CD14-positive monocyte (primary cell): ENCODE data around the gene NEMP2. TPM values are rescaled to one million over a fixed set of nuclear protein-coding genes. Genes with fewer than 3 reads are reported as not detected.
A peak's percentile ranks its signal among the peaks of the same experiment; 100 is the strongest.

ENCODE experiments used
- DNase-seq, 3 donors: peaks; one replicate each; pipeline ENCODE4 v3.0.0-alpha.2; 2011 to 2022
- H2AFZ ChIP-seq: 2 replicates; pipeline ENCODE4 v1.6.0; 2012; ENCODE audit warnings: mild to moderate bottlenecking, low read depth, low read length, inconsistent platforms; ENCODE audit not compliant: insufficient read depth, poor library complexity, severe bottlenecking
- H3K27ac ChIP-seq, 2 donors: 1 replicate in 1 of 2; 2 replicates in 1 of 2; pipeline ENCODE4 v1.5.1; 2012 to 2013; ENCODE audit warnings: low read length in 2 of 2, control low read depth in 1 of 2, inconsistent platforms in 1 of 2, low read depth in 1 of 2, mild to moderate bottlenecking in 1 of 2
- H3K27me3 ChIP-seq, 2 donors: one replicate each; pipeline versions ENCODE4 v1.6.0 to v1.6.1; 2011 to 2013; ENCODE audit warnings: low read length in 2 of 2; ENCODE audit not compliant: control insufficient read depth in 2 of 2, insufficient read depth in 2 of 2
- H3K36me3 ChIP-seq, 2 donors: replicated peaks in 1 of 2; 1 replicate in 1 of 2; 2 replicates in 1 of 2; pipeline versions ENCODE4 v1.5.1 to v1.6.1; 2012 to 2013; ENCODE audit warnings: low read length in 2 of 2, control low read depth in 1 of 2, inconsistent platforms in 1 of 2, mild to moderate bottlenecking in 1 of 2; ENCODE audit not compliant: insufficient read depth in 2 of 2, control insufficient read depth in 1 of 2
- H3K4me1 ChIP-seq, 2 donors: 1 replicate in 1 of 2; 2 replicates in 1 of 2; pipeline versions ENCODE4 v1.5.1 to v1.6.1; 2012 to 2013; ENCODE audit warnings: low read length in 2 of 2, control low read depth in 1 of 2, inconsistent platforms in 1 of 2, mild to moderate bottlenecking in 1 of 2, moderate library complexity in 1 of 2; ENCODE audit not compliant: insufficient read depth in 2 of 2, control insufficient read depth in 1 of 2
- H3K4me2 ChIP-seq: replicated peaks from 2 replicates; pipeline ENCODE3; 2012; ENCODE audit warnings: low read length, moderate library complexity, mild to moderate bottlenecking; ENCODE audit not compliant: poor library complexity, severe bottlenecking; ENCODE audit errors: extremely low read depth
- H3K4me3 ChIP-seq, 3 experiments: fragments of 200-600 bp in 1 of 3; sonication (generic) in 1 of 3; replicated peaks in 1 of 3; 1 replicate in 2 of 3; 2 replicates in 1 of 3; pipeline ENCODE4 v1.5.1; 2011 to 2013; ENCODE audit warnings: low read length in 3 of 3, mild to moderate bottlenecking in 3 of 3, control low read depth in 2 of 3, low read depth in 2 of 3, inconsistent platforms in 1 of 3, moderate library complexity in 1 of 3
- H3K79me2 ChIP-seq: 2 replicates; pipeline ENCODE4 v1.6.0; 2012; ENCODE audit warnings: mild to moderate bottlenecking, control low read depth, inconsistent platforms, low read length, moderate library complexity; ENCODE audit not compliant: insufficient read depth
- H3K9ac ChIP-seq: 2 replicates; pipeline ENCODE4 v1.6.0; 2017; ENCODE audit warnings: low read length, mild to moderate bottlenecking; ENCODE audit not compliant: insufficient read depth, poor library complexity, severe bottlenecking
- H3K9me3 ChIP-seq, 2 donors: replicated peaks in 1 of 2; 1 replicate in 1 of 2; 2 replicates in 1 of 2; pipeline versions ENCODE4 v1.5.1 to v1.6.1; 2012 to 2013; ENCODE audit warnings: low read length in 2 of 2, control low read depth in 1 of 2; ENCODE audit not compliant: control insufficient read depth in 1 of 2, insufficient read depth in 1 of 2
- H4K20me1 ChIP-seq: 2 replicates; pipeline ENCODE4 v1.6.0; 2012; ENCODE audit warnings: mild to moderate bottlenecking, low read length, control low read depth, moderate library complexity; ENCODE audit not compliant: insufficient read depth
- H3K27ac Mint-ChIP-seq, 7 donors: one replicate each; pipeline ENCODE4 v1.8.0; 2020; ENCODE audit warnings: mild to moderate bottlenecking in 7 of 7, mixed read lengths in 7 of 7, moderate library complexity in 6 of 7, inconsistent platforms in 2 of 7
- H3K27me3 Mint-ChIP-seq, 3 donors: one replicate each; pipeline ENCODE4 v1.8.0; 2021 to 2022; ENCODE audit warnings: low read depth in 3 of 3, mild to moderate bottlenecking in 3 of 3, mixed read lengths in 3 of 3, moderate library complexity in 3 of 3, inconsistent platforms in 1 of 3
- H3K36me3 Mint-ChIP-seq, 2 donors: one replicate each; pipeline ENCODE4 v1.8.0; 2020; ENCODE audit warnings: mixed read lengths in 2 of 2, inconsistent platforms in 1 of 2, mild to moderate bottlenecking in 1 of 2
- H3K4me1 Mint-ChIP-seq: one replicate; pipeline ENCODE4 v1.8.0; 2020; ENCODE audit warnings: mild to moderate bottlenecking, mixed read lengths
- H3K4me3 Mint-ChIP-seq, 2 donors: one replicate each; pipeline ENCODE4 v1.8.0; 2020; ENCODE audit warnings: mild to moderate bottlenecking in 2 of 2, mixed read lengths in 2 of 2, moderate library complexity in 1 of 2
- H3K9me3 Mint-ChIP-seq, 7 donors: one replicate each; pipeline ENCODE4 v1.8.0; 2020 to 2022; ENCODE audit warnings: mixed read lengths in 7 of 7, mild to moderate bottlenecking in 6 of 7, moderate library complexity in 6 of 7, inconsistent platforms in 2 of 7
- CTCF ChIP-seq: fragments of 200-600 bp; IDR thresholded peaks from one replicate; pipeline ENCODE4 v1.8.0; 2022; ENCODE audit warnings: antibody characterized with exemption, mild to moderate bottlenecking
- WGBS: methylation state at CpG from one replicate; pipeline ENCODE4 v1.1.5; 2013; ENCODE audit warnings: missing lambda C conversion rate; ENCODE audit not compliant: insufficient coverage; 5-methylcytosine and 5-hydroxymethylcytosine counted together
- intact Hi-C, 2 donors: fragments of 100-400 bp; cut with micrococcal nuclease; formaldehyde crosslinking; loops; one replicate each; pipeline versions ENCODE4 v1.15.0 to v1.15.1; 2023
- polyA plus RNA-seq, 3 donors: library from polyadenylated mRNA; depleted of rRNA in 1 of 3; unstranded in 2 of 3; stranded (reverse) in 1 of 3; fragments of 300-500 nt in 2 of 3; fragments of >200 nt in 1 of 3; fragmentation: Illumina TruSeq in 2 of 3; gene quantifications; 1 replicate in 2 of 3; 2 replicates in 1 of 3; pipeline ENCODE4 v1.2.3, GENCODE V29; 2012 to 2021

The NEMP2 gene
- polyA plus RNA-seq, 3 donors, result 0.44 to 2.5 (median 1.5) TPM

- H3K9me3 ChIP-seq, result no peaks in the 10 kb centered on the region
- peaks cover 51 to 54% of the 10 kb centered on the region in 2 donors for H3K4me1 ChIP-seq
- H3K27ac ChIP-seq, result peak overlapping the region in 1 of 2 donors; percentile 60
- H3K4me1 Mint-ChIP-seq, result peaks cover 63% of the 10 kb centered on the region
- no peak overlapping the region for H3K4me3 Mint-ChIP-seq
- H2AFZ ChIP-seq, result no peak overlapping the region
- intact Hi-C loops, result no loop called here
- H3K9ac ChIP-seq, result no peak overlapping the region
- H3K27me3 ChIP-seq, result no peaks in the 10 kb centered on the region
- TF ChIP-seq CTCF, result no peak
- peaks cover 0 to 3% (median 0%) of the 10 kb centered on the region in 7 donors for H3K9me3 Mint-ChIP-seq
- H3K79me2 ChIP-seq, result peaks cover 10% of the 10 kb centered on the region
- peaks cover 3 to 7% of the 10 kb centered on the region in 2 donors for H3K36me3 Mint-ChIP-seq
- peaks cover 0 to 2% (median 0%) of the 10 kb centered on the region in 3 donors for H3K27me3 Mint-ChIP-seq
- H3K36me3 ChIP-seq, result no peaks in the 10 kb centered on the region
- no peaks in the 10 kb centered on the region for H4K20me1 ChIP-seq
- H3K4me3 ChIP-seq, result peak overlapping the region in 1 of 3 experiments; percentile 6
- DNase-seq, result no peak
- H3K27ac Mint-ChIP-seq, result peak overlapping the region; percentile 26 to 84 (median 54)
- H3K4me2 ChIP-seq, result no peak overlapping the region
Observed at GRCh38 chr2:190527918-190528317, 6.6 kb downstream of the NEMP2 start.

- Histone ChIP-seq H4K20me1 (no peaks in the 10 kb centered on the region), H3K27me3 (no peaks in the 10 kb centered on the region), H3K4me3 (no peak overlapping the region), H3K36me3 (no peaks in the 10 kb centered on the region), H3K9ac (no peak overlapping the region), H3K9me3 (no peaks in the 10 kb centered on the region), H3K4me2 (peak overlapping the region; percentile 61), H3K27ac (peak overlapping the region in 1 of 2 donors; percentile 86), H3K79me2 (peaks cover 10% of the 10 kb centered on the region), H3K4me1 (peaks cover 51 to 54% of the 10 kb centered on the region in 2 donors), H2AFZ (no peak overlapping the region)
- intact Hi-C loops, result no loop called here
- Mint-ChIP-seq H3K4me1 (peaks cover 59% of the 10 kb centered on the region), H3K9me3 (peaks cover 0 to 3% (median 0%) of the 10 kb centered on the region in 7 donors), H3K27ac (peak overlapping the region; percentile 59 to 96 (median 87)), H3K4me3 (no peak overlapping the region), H3K36me3 (peaks cover 6 to 13% of the 10 kb centered on the region in 2 donors), H3K27me3 (peaks cover 0 to 2% (median 2%) of the 10 kb centered on the region in 3 donors)
- no peak for DNase-seq
- TF ChIP-seq CTCF, result no peak
- no CpG with 5 or more reads among the region's 4 CpGs for WGBS
Observed at GRCh38 chr2:190527214-190527613, 7.3 kb downstream of the NEMP2 start.
